Measurements from ENCODE around the gene LAMA3.

DNA sequence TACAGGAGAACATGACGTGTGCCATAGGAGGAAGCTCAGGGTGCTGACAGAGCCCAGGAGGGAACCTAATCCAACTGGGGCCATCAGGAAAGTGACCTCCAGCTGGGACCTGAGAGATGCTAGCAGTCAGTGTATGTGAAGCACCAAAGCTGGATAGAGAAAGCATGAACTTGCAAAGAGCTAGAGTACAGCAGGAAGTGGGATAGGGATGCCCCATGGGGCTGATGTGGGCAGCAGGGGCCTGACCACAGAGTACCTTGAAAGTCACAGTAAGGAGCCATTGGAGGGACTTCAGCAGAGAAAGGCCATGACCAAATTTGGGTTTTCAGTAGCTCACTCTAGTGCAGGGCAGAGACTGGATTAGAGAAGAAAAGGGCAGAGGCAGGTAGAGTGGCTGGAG, 233.7 kb downstream of the LAMA3 start:
- TF ChIP-seq, protein P1, sequence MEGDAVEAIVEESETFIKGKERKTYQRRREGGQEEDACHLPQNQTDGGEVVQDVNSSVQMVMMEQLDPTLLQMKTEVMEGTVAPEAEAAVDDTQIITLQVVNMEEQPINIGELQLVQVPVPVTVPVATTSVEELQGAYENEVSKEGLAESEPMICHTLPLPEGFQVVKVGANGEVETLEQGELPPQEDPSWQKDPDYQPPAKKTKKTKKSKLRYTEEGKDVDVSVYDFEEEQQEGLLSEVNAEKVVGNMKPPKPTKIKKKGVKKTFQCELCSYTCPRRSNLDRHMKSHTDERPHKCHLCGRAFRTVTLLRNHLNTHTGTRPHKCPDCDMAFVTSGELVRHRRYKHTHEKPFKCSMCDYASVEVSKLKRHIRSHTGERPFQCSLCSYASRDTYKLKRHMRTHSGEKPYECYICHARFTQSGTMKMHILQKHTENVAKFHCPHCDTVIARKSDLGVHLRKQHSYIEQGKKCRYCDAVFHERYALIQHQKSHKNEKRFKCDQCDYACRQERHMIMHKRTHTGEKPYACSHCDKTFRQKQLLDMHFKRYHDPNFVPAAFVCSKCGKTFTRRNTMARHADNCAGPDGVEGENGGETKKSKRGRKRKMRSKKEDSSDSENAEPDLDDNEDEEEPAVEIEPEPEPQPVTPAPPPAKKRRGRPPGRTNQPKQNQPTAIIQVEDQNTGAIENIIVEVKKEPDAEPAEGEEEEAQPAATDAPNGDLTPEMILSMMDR (conservative IDR thresholded peaks at IDR 0.05; ENCODE audit: low read depth in 2 of 2), result no peak
- no peak for TF ChIP-seq ETS1 (IDR thresholded peaks at IDR 0.05)
- TF ChIP-seq POLR2AphosphoS5 (IDR thresholded peaks at IDR 0.05; ENCODE audit: low read depth), result no peak
- no peak for TF ChIP-seq REST (IDR thresholded peaks at IDR 0.05; ENCODE audit: unreplicated experiment)
- no peak for TF ChIP-seq EZH2phosphoT487 (IDR thresholded peaks at IDR 0.05; ENCODE audit: unreplicated experiment)
